Gastroesophageal sphincter (tissue), 3 donors: ENCODE data around the gene CTSA.

Experiments used
- EP300 ChIP-seq: sonication (generic); formaldehyde crosslinking; IDR thresholded peaks from one replicate; pipeline ENCODE4 v1.6.1; 2017; ENCODE audit warnings: antibody characterized with exemption, mild to moderate bottlenecking
- POLR2A ChIP-seq, 2 donors: fragments of 450-650 bp; IDR thresholded peaks; one replicate each; pipeline ENCODE4 v1.6.1; 2017; ENCODE audit warnings: antibody characterized with exemption in 2 of 2, mild to moderate bottlenecking in 2 of 2, moderate library complexity in 1 of 2
- POLR2AphosphoS5 ChIP-seq: sonication (generic); formaldehyde crosslinking; IDR thresholded peaks from one replicate; pipeline ENCODE4 v1.6.1; 2017; ENCODE audit warnings: antibody characterized with exemption
- TF ChIP-seq, protein P1 (sequence below), 4 experiments: fragments of 200-600 bp in 2 of 4; fragments of 450-650 bp in 2 of 4; sonication (generic) in 1 of 4; IDR thresholded peaks; one replicate each; pipeline ENCODE4 v1.5.1; 2017 to 2019; ENCODE audit warnings: antibody characterized with exemption in 4 of 4, mild to moderate bottlenecking in 2 of 4, moderate library complexity in 2 of 4

DNA sequence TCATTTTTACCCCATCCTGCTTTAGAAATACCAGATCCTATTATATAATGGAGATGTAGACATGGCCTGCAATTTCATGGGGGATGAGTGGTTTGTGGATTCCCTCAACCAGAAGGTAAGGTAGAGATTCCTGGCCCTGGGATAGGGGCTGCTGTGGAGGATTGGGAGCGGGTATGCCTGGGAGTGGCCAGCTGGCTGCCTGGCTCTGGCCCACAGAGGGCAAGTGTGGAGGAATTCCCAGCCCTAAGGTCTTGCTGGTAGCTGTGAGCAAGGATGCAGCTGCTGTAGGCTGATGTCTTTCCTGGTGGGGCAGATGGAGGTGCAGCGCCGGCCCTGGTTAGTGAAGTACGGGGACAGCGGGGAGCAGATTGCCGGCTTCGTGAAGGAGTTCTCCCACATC is 6.6 kb downstream of the CTSA start:
- TF ChIP-seq POLR2AphosphoS5 (no peak), EP300 (no peak), POLR2A (IDR thresholded peaks at IDR 0.05) (no peak)
- TF ChIP-seq, protein P1, sequence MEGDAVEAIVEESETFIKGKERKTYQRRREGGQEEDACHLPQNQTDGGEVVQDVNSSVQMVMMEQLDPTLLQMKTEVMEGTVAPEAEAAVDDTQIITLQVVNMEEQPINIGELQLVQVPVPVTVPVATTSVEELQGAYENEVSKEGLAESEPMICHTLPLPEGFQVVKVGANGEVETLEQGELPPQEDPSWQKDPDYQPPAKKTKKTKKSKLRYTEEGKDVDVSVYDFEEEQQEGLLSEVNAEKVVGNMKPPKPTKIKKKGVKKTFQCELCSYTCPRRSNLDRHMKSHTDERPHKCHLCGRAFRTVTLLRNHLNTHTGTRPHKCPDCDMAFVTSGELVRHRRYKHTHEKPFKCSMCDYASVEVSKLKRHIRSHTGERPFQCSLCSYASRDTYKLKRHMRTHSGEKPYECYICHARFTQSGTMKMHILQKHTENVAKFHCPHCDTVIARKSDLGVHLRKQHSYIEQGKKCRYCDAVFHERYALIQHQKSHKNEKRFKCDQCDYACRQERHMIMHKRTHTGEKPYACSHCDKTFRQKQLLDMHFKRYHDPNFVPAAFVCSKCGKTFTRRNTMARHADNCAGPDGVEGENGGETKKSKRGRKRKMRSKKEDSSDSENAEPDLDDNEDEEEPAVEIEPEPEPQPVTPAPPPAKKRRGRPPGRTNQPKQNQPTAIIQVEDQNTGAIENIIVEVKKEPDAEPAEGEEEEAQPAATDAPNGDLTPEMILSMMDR (IDR thresholded peaks at IDR 0.05) = no peak
